Gastroesophageal sphincter (tissue), 3 donors: ENCODE results near the gene LRFN2.

Source experiments
- CTCF ChIP-seq, 4 experiments: fragments of 200-600 bp in 2 of 4; fragments of 450-650 bp in 2 of 4; sonication (generic) in 1 of 4; IDR thresholded peaks; one replicate each; pipeline ENCODE4 v1.5.1; 2017 to 2019; ENCODE audit warnings: antibody characterized with exemption in 4 of 4, mild to moderate bottlenecking in 2 of 4, moderate library complexity in 2 of 4
- EP300 ChIP-seq: sonication (generic); formaldehyde crosslinking; IDR thresholded peaks from one replicate; pipeline ENCODE4 v1.6.1; 2017; ENCODE audit warnings: antibody characterized with exemption, mild to moderate bottlenecking
- POLR2A ChIP-seq, 2 donors: fragments of 450-650 bp; IDR thresholded peaks; one replicate each; pipeline ENCODE4 v1.6.1; 2017; ENCODE audit warnings: antibody characterized with exemption in 2 of 2, mild to moderate bottlenecking in 2 of 2, moderate library complexity in 1 of 2
- POLR2AphosphoS5 ChIP-seq: sonication (generic); formaldehyde crosslinking; IDR thresholded peaks from one replicate; pipeline ENCODE4 v1.6.1; 2017; ENCODE audit warnings: antibody characterized with exemption

- TF ChIP-seq CTCF (IDR thresholded peaks at IDR 0.05), result peak in 2 of 4 experiments; percentile 7 to 36
- TF ChIP-seq POLR2AphosphoS5, result no peak
- TF ChIP-seq EP300, result no peak
- TF ChIP-seq POLR2A (IDR thresholded peaks at IDR 0.05), result no peak
These were observed 36.7 kb downstream of the LRFN2 start for GRCh38 chr6:40550202-40551101.
